Natural killer cell (primary cell): Measurements from ENCODE around the gene PSPN. TPM values are rescaled to one million over a fixed set of nuclear protein-coding genes. Genes with fewer than 3 reads are reported as not detected.
A peak's percentile ranks its signal among the peaks of the same experiment; 100 is the strongest.

ENCODE experiments used
- ATAC-seq, 3 donors: fragments of 150-1000 bp in 2 of 3; fragments of 200-7000 bp in 1 of 3; cut with Tn5 transposase; 1 replicate in 1 of 3; 2 replicates in 2 of 3; pipeline ENCODE4 v1.10.0; 2021; ENCODE audit warnings: mild to moderate bottlenecking in 2 of 3, moderate library complexity in 2 of 3
- DNase-seq, 2 donors: peaks; one replicate each; pipeline versions ENCODE4 v3.0.0 to v3.0.0-alpha.2; 2013 to 2021; ENCODE audit warnings: mixed read lengths in 1 of 2
- H3K27ac ChIP-seq: one replicate; pipeline ENCODE4 v1.5.1; 2013; ENCODE audit warnings: mild to moderate bottlenecking, low read length
- H3K27me3 ChIP-seq: one replicate; pipeline ENCODE4 v1.6.1; 2013; ENCODE audit warnings: low read length; ENCODE audit not compliant: control insufficient read depth, insufficient read depth
- H3K36me3 ChIP-seq: one replicate; pipeline ENCODE4 v1.6.1; 2013; ENCODE audit warnings: low read length; ENCODE audit not compliant: control insufficient read depth, insufficient read depth
- H3K4me1 ChIP-seq: one replicate; pipeline ENCODE4 v1.6.1; 2013; ENCODE audit warnings: low read length; ENCODE audit not compliant: control insufficient read depth, insufficient read depth
- H3K4me3 ChIP-seq: one replicate; pipeline ENCODE4 v1.5.1; 2013; ENCODE audit warnings: low read length
- H3K9me3 ChIP-seq: one replicate; pipeline ENCODE4 v1.6.1; 2013; ENCODE audit warnings: low read length; ENCODE audit not compliant: control insufficient read depth, insufficient read depth
- H3K27ac Mint-ChIP-seq, 2 donors: one replicate each; pipeline ENCODE4 v1.8.0; 2022; ENCODE audit warnings: mild to moderate bottlenecking in 2 of 2, mixed read lengths in 2 of 2, moderate library complexity in 1 of 2
- H3K27me3 Mint-ChIP-seq, 2 donors: one replicate each; pipeline ENCODE4 v1.8.0; 2022; ENCODE audit warnings: low read depth in 2 of 2, mixed read lengths in 2 of 2
- H3K36me3 Mint-ChIP-seq: one replicate; pipeline ENCODE4 v1.8.0; 2022; ENCODE audit warnings: mixed read lengths
- H3K4me1 Mint-ChIP-seq, 2 donors: one replicate each; pipeline ENCODE4 v1.8.0; 2022; ENCODE audit warnings: mixed read lengths in 2 of 2
- H3K4me3 Mint-ChIP-seq: one replicate; pipeline ENCODE4 v1.8.0; 2022; ENCODE audit warnings: mild to moderate bottlenecking, moderate library complexity, mixed read lengths
- H3K9me3 Mint-ChIP-seq, 2 donors: one replicate each; pipeline ENCODE4 v1.8.0; 2022; ENCODE audit warnings: mixed read lengths in 2 of 2
- CTCF ChIP-seq: fragments of 200-600 bp; IDR thresholded peaks from one replicate; pipeline ENCODE4 v1.8.0; 2022; ENCODE audit warnings: antibody characterized with exemption
- WGBS: methylation state at CpG from one replicate; pipeline ENCODE4 v1.1.7; 2013; ENCODE audit warnings: missing lambda C conversion rate; ENCODE audit not compliant: insufficient coverage; 5-methylcytosine and 5-hydroxymethylcytosine counted together
- intact Hi-C: fragments of 100-400 bp; cut with micrococcal nuclease; formaldehyde crosslinking; loops from one replicate; pipeline ENCODE4 v1.14.2; 2022
- total RNA-seq, 4 donors: library from RNA; stranded (reverse); fragments of 120-200 nt in 1 of 4; gene quantifications; one replicate each; pipeline versions ENCODE4 v1.2.3 to v1.2.4, GENCODE V29; 2013 to 2022

The PSPN gene
- total RNA-seq, 3 donors from 2014 or later (not counting 1 experiment from before 2014, with no cell fraction given): 0.82 to 1.1 (median 1.0) TPM

DNA sequence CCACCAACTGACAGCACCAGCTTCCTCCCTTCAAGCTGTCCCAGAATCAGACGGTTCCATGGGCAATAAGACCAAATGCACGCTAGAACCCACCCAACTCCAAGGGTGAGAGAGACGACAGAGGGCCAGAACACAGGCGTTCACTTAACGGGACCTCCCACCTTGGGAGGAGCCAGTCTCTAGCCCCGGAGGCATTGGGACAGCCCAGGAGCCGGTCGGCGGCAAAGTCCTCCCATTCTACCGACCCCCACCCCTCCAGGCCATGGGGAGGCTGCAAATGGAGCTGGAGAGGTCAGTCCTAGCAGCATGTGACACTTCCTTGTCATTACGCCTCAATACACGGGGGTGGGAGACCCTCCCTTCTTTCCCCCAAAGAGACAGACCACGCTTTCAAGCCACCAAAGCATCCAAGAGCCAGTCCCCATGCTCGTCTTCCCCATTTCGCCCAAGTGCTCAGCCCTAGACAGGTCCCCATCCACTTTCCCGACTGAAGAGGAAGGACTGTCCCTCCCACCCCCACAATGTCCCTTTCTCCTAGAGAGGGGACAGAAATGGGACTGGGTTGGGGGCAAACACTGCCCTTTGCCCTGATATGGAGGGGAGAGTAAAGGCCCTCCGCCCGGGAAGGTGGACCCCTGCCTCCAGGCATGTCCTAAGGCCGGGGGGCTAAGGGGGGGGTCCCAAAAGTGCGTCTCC is 47.9 kb upstream of the PSPN start:
- DNase-seq: peak; percentile 26 to 48
- peaks cover 0 to 2% of the 10 kb centered on the region in 2 donors for H3K27me3 Mint-ChIP-seq
- H3K4me1 ChIP-seq: peaks cover 36% of the 10 kb centered on the region
- H3K27ac ChIP-seq: peak overlapping the region; percentile 2
- peaks cover 30 to 50% of the 10 kb centered on the region in 2 donors for H3K4me1 Mint-ChIP-seq
- under 1% methylated on average over 19 of the region's 20 CpGs for WGBS
- intact Hi-C loops: loop anchor here (2.0 kb wide), 1 partner anchor 63 kb away; the partner anchor contains the start of gene CLPP
- no peaks in the 10 kb centered on the region for H3K27me3 ChIP-seq
- H3K27ac Mint-ChIP-seq: peak overlapping the region; percentile 72 to 81
- peak overlapping the region; percentile 61 for H3K4me3 ChIP-seq
- peaks cover 34% of the 10 kb centered on the region for H3K36me3 ChIP-seq
- no peaks in the 10 kb centered on the region for H3K9me3 Mint-ChIP-seq
- TF ChIP-seq CTCF: no peak
- H3K9me3 ChIP-seq: no peaks in the 10 kb centered on the region
- peak overlapping the region; percentile 87 for H3K4me3 Mint-ChIP-seq
- ATAC-seq: no peak
- no peaks in the 10 kb centered on the region for H3K36me3 Mint-ChIP-seq

- H3K27ac Mint-ChIP-seq: peak overlapping the region in 1 of 2 donors; percentile 36
- Histone ChIP-seq H3K9me3 (no peaks in the 10 kb centered on the region), H3K27ac (no peak overlapping the region), H3K4me1 (peaks cover 36% of the 10 kb centered on the region), H3K27me3 (no peaks in the 10 kb centered on the region), H3K36me3 (peaks cover 57% of the 10 kb centered on the region), H3K4me3 (no peak overlapping the region)
- WGBS: 93% methylated on average over 20 of the region's 20 CpGs
- no peaks in the 10 kb centered on the region for H3K36me3 Mint-ChIP-seq
- H3K4me3 Mint-ChIP-seq: no peak overlapping the region
- no peaks in the 10 kb centered on the region for H3K9me3 Mint-ChIP-seq
- H3K4me1 Mint-ChIP-seq: peaks cover 30 to 52% of the 10 kb centered on the region in 2 donors
- H3K27me3 Mint-ChIP-seq: peaks cover 0 to under 1% of the 10 kb centered on the region in 2 donors
- TF ChIP-seq CTCF: no peak
- intact Hi-C loops: no loop called here
- ATAC-seq (no peak), DNase-seq (no peak)
These were observed 45.6 kb upstream of the PSPN start for GRCh38 chr19:6421075-6422014.

- DNase-seq (no peak), ATAC-seq (no peak)
- WGBS: 96% methylated on average over 19 of the region's 19 CpGs
- no peak overlapping the region for H3K27ac ChIP-seq
- no peak for TF ChIP-seq CTCF
- H3K36me3 Mint-ChIP-seq: no peaks in the 10 kb centered on the region
- no peaks in the 10 kb centered on the region for H3K9me3 Mint-ChIP-seq
- H3K27me3 Mint-ChIP-seq: no peaks in the 10 kb centered on the region
- H3K27ac Mint-ChIP-seq: no peak overlapping the region
- no peak overlapping the region for H3K4me3 ChIP-seq
- no peaks in the 10 kb centered on the region for H3K27me3 ChIP-seq
- peaks cover 18 to 36% of the 10 kb centered on the region in 2 donors for H3K4me1 Mint-ChIP-seq
- H3K4me3 Mint-ChIP-seq: no peak overlapping the region
- intact Hi-C loops: no loop called here
- peaks cover 78% of the 10 kb centered on the region for H3K36me3 ChIP-seq
- H3K4me1 ChIP-seq: peaks cover 20% of the 10 kb centered on the region
- H3K9me3 ChIP-seq: no peaks in the 10 kb centered on the region
These were observed 42.8 kb upstream of the PSPN start for GRCh38 chr19:6418562-6418932.
